ENCODE measurements around the gene DHFR2.
"Not testable (repeated sequence)": the region's sequence is repeated elsewhere in the genome, so short reads cannot be mapped to it uniquely, and the experiment has no call there.

DNA sequence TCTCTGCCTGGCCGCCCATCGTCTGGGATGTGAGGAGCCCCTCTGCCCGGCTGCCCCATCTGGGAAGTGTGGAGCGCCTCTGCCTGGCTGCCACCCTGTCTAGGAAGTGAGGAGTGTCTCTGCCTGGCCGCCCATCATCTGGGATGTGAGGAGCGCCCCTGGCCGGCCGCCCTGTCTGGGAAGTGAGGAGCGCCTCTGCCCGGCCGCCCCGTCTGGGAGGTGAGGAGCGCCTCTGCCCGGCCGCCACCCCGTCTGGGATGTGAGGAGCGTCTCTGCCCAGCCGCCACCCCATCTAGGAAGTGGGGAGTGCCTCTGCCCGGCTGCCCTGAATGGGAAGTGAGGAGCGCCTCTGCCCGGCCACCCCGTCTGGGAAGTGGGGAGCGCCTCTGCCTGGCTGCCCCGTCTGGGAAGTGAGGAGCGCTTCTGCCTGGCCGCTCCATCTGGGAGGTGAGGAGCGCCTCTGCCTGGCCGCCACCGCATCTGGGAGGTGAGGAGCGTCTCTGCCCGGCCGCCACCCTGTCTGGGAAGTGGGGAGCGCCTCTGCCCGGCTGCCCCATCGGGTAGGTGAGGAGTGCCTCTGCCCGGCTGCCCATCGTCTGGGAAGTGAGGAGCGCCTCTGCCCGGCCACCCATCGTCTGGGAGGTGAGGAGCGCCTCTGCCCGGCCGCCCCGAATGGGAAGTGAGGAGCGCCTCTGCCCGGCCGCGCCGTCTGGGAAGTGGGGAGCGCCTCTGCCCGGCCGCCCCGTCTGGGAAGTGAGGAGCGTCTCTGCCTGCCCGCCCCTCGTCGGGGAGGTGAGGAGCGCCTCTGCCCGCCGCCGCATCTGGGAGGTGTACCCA, 18.4 kb downstream of the DHFR2 start:
- TF ChIP-seq, protein P1, sequence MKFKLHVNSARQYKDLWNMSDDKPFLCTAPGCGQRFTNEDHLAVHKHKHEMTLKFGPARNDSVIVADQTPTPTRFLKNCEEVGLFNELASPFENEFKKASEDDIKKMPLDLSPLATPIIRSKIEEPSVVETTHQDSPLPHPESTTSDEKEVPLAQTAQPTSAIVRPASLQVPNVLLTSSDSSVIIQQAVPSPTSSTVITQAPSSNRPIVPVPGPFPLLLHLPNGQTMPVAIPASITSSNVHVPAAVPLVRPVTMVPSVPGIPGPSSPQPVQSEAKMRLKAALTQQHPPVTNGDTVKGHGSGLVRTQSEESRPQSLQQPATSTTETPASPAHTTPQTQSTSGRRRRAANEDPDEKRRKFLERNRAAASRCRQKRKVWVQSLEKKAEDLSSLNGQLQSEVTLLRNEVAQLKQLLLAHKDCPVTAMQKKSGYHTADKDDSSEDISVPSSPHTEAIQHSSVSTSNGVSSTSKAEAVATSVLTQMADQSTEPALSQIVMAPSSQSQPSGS (IDR thresholded peaks at IDR 0.05; ENCODE audit: low read length), result not testable (repeated sequence)
- TF ChIP-seq, protein P2, sequence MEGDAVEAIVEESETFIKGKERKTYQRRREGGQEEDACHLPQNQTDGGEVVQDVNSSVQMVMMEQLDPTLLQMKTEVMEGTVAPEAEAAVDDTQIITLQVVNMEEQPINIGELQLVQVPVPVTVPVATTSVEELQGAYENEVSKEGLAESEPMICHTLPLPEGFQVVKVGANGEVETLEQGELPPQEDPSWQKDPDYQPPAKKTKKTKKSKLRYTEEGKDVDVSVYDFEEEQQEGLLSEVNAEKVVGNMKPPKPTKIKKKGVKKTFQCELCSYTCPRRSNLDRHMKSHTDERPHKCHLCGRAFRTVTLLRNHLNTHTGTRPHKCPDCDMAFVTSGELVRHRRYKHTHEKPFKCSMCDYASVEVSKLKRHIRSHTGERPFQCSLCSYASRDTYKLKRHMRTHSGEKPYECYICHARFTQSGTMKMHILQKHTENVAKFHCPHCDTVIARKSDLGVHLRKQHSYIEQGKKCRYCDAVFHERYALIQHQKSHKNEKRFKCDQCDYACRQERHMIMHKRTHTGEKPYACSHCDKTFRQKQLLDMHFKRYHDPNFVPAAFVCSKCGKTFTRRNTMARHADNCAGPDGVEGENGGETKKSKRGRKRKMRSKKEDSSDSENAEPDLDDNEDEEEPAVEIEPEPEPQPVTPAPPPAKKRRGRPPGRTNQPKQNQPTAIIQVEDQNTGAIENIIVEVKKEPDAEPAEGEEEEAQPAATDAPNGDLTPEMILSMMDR (IDR thresholded peaks at IDR 0.05 in 2 of 3, conservative IDR thresholded peaks at IDR 0.05 in 1 of 3; ENCODE audit: control insufficient read depth in 2 of 3, extremely low read depth in 1 of 3, insufficient read depth in 1 of 3, low read depth in 3 of 3, low read length in 3 of 3), result not testable (repeated sequence)
- not testable (repeated sequence) for TF ChIP-seq JUNB (IDR thresholded peaks at IDR 0.05); SP1 (IDR thresholded peaks at IDR 0.05; ENCODE audit: low read depth, low read length); POLR2A (IDR thresholded peaks at IDR 0.05; ENCODE audit: low read depth, low read length); USF1 (IDR thresholded peaks at IDR 0.05; ENCODE audit: borderline replicate concordance, extremely low read length, insufficient read depth, low read depth, low read length)
